Caco-2 (cell line): Measurements from ENCODE around the gene PRPF38B. TPM values are rescaled to one million over a fixed set of nuclear protein-coding genes. Genes with fewer than 3 reads are reported as not detected.

Source experiments
- BruUV-seq: library from RNA; stranded (reverse); fragments of 400-500 nt; replicated peaks from 2 replicates; lab custom pipeline; 2021; lab: Mats Ljungman, UMichigan
- CTCF ChIA-PET: fragments of 300-600 bp; sonication (Branson Sonifier 250); formaldehyde crosslinking; loops from one replicate; lab custom pipeline; 2022; ENCODE audit warnings: antibody characterized with exemption; lab: Charles Lee
- POLR2A ChIA-PET: fragments of 300-600 bp; sonication (Branson Sonifier 250); formaldehyde crosslinking; loops from one replicate; lab custom pipeline; 2022; ENCODE audit warnings: antibody characterized with exemption; lab: Charles Lee
- DNase-seq, 2 experiments: peaks; one replicate each; pipeline versions ENCODE4 v3.0.0 to v3.0.0-alpha.2; 2020 to 2022
- H3K27me3 ChIP-seq: replicated peaks from 2 replicates; pipeline ENCODE4 v1.6.0; 2011; ENCODE audit warnings: low read length; ENCODE audit not compliant: control insufficient read depth, insufficient read depth
- H3K36me3 ChIP-seq: 2 replicates; pipeline ENCODE4 v1.5.1; 2011; ENCODE audit warnings: low read length; ENCODE audit not compliant: control insufficient read depth, insufficient read depth
- H3K4me1 ChIP-seq: fragments of 250-450 bp; sonication (Bioruptor Pico); 2 replicates; pipeline ENCODE4 v1.5.1; 2020; ENCODE audit warnings: mild to moderate bottlenecking
- H3K4me3 ChIP-seq: 2 replicates; pipeline ENCODE4 v1.5.1; 2011; ENCODE audit warnings: low read depth, mild to moderate bottlenecking, control low read depth, low read length
- H3K9me3 ChIP-seq: fragments of 250-450 bp; sonication (Bioruptor Pico); 2 replicates; pipeline ENCODE4 v1.5.1; 2020; ENCODE audit warnings: mild to moderate bottlenecking, moderate library complexity
- H3K27ac Mint-ChIP-seq: one replicate; pipeline ENCODE4 v1.8.0; 2022; ENCODE audit warnings: mixed read lengths; ENCODE audit not compliant: unreplicated experiment
- H3K27me3 Mint-ChIP-seq: one replicate; pipeline ENCODE4 v1.8.0; 2022; ENCODE audit warnings: mixed read lengths; ENCODE audit not compliant: insufficient read depth, unreplicated experiment
- H3K36me3 Mint-ChIP-seq: one replicate; pipeline ENCODE4 v1.8.0; 2022; ENCODE audit warnings: mild to moderate bottlenecking, mixed read lengths; ENCODE audit not compliant: insufficient read depth, unreplicated experiment
- H3K4me1 Mint-ChIP-seq: one replicate; pipeline ENCODE4 v1.8.0; 2022; ENCODE audit warnings: low read depth, mixed read lengths; ENCODE audit not compliant: unreplicated experiment
- H3K4me3 Mint-ChIP-seq: one replicate; pipeline ENCODE4 v1.8.0; 2022; ENCODE audit warnings: mild to moderate bottlenecking, moderate library complexity, mixed read lengths; ENCODE audit not compliant: unreplicated experiment
- H3K9me3 Mint-ChIP-seq: one replicate; pipeline ENCODE4 v1.8.0; 2022; ENCODE audit warnings: mixed read lengths; ENCODE audit not compliant: unreplicated experiment
- CTCF ChIP-seq, 2 experiments: fragments of 200-600 bp in 1 of 2; IDR thresholded peaks; 1 replicate in 1 of 2; 2 replicates in 1 of 2; pipeline versions ENCODE4 v1.5.1 to v1.8.0; 2011 to 2022; ENCODE audit warnings: antibody characterized with exemption in 1 of 2, control low read depth in 1 of 2, inconsistent platforms in 1 of 2, low read depth in 1 of 2, low read length in 1 of 2, mild to moderate bottlenecking in 1 of 2, moderate library complexity in 1 of 2; ENCODE audit not compliant: insufficient read depth in 1 of 2, severe bottlenecking in 1 of 2, unreplicated experiment in 1 of 2
- intact Hi-C: fragments of 100-400 bp; cut with micrococcal nuclease; formaldehyde crosslinking; loops from one replicate; pipeline ENCODE4 v1.10.0; 2022; ENCODE audit not compliant: unreplicated experiment
- total RNA-seq: library from RNA; stranded (reverse); gene quantifications from 2 replicates; pipeline ENCODE4 v1.2.3, GENCODE V29; 2022

PRPF38B gene
- total RNA-seq, 1 experiment from 2014 or later = 37.7 TPM

- no peak for DNase-seq
- Histone ChIP-seq H3K4me1 (peaks cover 21% of the 10 kb centered on the region), H3K27me3 (no peaks in the 10 kb centered on the region), H3K36me3 (no peaks in the 10 kb centered on the region), H3K4me3 (no peak overlapping the region), H3K9me3 (no peaks in the 10 kb centered on the region)
- Mint-ChIP-seq H3K9me3 (no peaks in the 10 kb centered on the region), H3K27me3 (no peaks in the 10 kb centered on the region), H3K4me1 (no peaks in the 10 kb centered on the region), H3K27ac (no peak overlapping the region), H3K4me3 (no peak overlapping the region), H3K36me3 (no peaks in the 10 kb centered on the region)
- BruUV-seq = no TSS peak
- ChIA-PET POLR2A (no interaction called here), CTCF (no interaction called here)
- intact Hi-C loops = no loop called here
- no peak for TF ChIP-seq CTCF (IDR thresholded peaks at IDR 0.05; ENCODE audit: insufficient read depth in 1 of 2, low read depth in 1 of 2, low read length in 1 of 2, severe bottlenecking in 1 of 2, unreplicated experiment in 1 of 2)
Measured at GRCh38 chr1:108728327-108728923, 36.3 kb downstream of the PRPF38B start.

DNA sequence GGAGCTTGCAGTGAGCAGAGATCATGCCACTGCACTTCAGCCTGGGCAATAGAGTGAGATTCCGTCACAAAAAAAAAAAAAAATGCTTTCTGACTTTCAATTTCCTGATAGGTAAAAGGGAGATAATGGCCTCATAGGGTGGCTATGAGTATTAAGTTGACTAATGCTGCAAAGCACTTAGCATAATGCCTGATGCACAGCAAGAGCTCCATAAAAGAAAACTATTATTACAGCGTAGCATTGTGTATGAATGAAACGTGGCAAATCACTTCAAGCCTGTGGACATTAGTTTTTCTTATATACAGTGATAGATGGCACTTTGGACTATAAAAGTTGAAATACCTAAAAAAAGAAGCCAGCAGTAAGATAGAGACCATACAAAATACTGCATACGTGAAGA lies 37.4 kb downstream of the PRPF38B start:
- no peak for DNase-seq
- no peaks in the 10 kb centered on the region for H3K9me3 ChIP-seq
- Mint-ChIP-seq H3K9me3 (no peaks in the 10 kb centered on the region), H3K4me3 (no peak overlapping the region), H3K4me1 (no peaks in the 10 kb centered on the region), H3K36me3 (no peaks in the 10 kb centered on the region), H3K27me3 (no peaks in the 10 kb centered on the region), H3K27ac (no peak overlapping the region)
- intact Hi-C loops = no loop called here
- no peak for TF ChIP-seq CTCF (IDR thresholded peaks at IDR 0.05; ENCODE audit: insufficient read depth in 1 of 2, low read depth in 1 of 2, low read length in 1 of 2, severe bottlenecking in 1 of 2, unreplicated experiment in 1 of 2)
- H3K36me3 ChIP-seq = no peaks in the 10 kb centered on the region
- no peaks in the 10 kb centered on the region for H3K27me3 ChIP-seq
- ChIA-PET POLR2A (no interaction called here), CTCF (no interaction called here)
- peaks cover 21% of the 10 kb centered on the region for H3K4me1 ChIP-seq
- no TSS peak for BruUV-seq
- H3K4me3 ChIP-seq = no peak overlapping the region

- H3K27me3 ChIP-seq = no peaks in the 10 kb centered on the region
- no peaks in the 10 kb centered on the region for H3K4me1 ChIP-seq
- H3K36me3 ChIP-seq = no peaks in the 10 kb centered on the region
- no TSS peak for BruUV-seq
- intact Hi-C loops = no loop called here
- no peak for TF ChIP-seq CTCF (IDR thresholded peaks at IDR 0.05; ENCODE audit: insufficient read depth in 1 of 2, low read depth in 1 of 2, low read length in 1 of 2, severe bottlenecking in 1 of 2, unreplicated experiment in 1 of 2)
- no peak overlapping the region for H3K4me3 ChIP-seq
- CTCF ChIA-PET = no interaction called here
- POLR2A ChIA-PET = no interaction called here
- Mint-ChIP-seq H3K27me3 (no peaks in the 10 kb centered on the region), H3K36me3 (no peaks in the 10 kb centered on the region), H3K27ac (peak overlapping the region; percentile 87), H3K4me3 (no peak overlapping the region), H3K4me1 (no peaks in the 10 kb centered on the region), H3K9me3 (no peaks in the 10 kb centered on the region)
- no peaks in the 10 kb centered on the region for H3K9me3 ChIP-seq
- DNase-seq = no peak
Measured at GRCh38 chr1:108732398-108732797, 40.3 kb downstream of the PRPF38B start.
